Transverse colon (tissue), 4 donors: ENCODE measurements around the gene HADHB. TPM values are rescaled to one million over a fixed set of nuclear protein-coding genes. Genes with fewer than 3 reads are reported as not detected.

Experiments used
- DNase-seq: peaks from one replicate; pipeline ENCODE4 v3.0.0-alpha.2; 2019
- H3K27ac ChIP-seq, 4 donors: fragments of 200-600 bp; sonication (generic); 2 replicates each; pipeline ENCODE4 v1.5.1; 2016 to 2018; ENCODE audit warnings: inconsistent platforms in 4 of 4
- H3K27me3 ChIP-seq: fragments of 200-600 bp; sonication (generic); 2 replicates; pipeline ENCODE4 v1.5.1; 2017; ENCODE audit warnings: inconsistent platforms
- H3K36me3 ChIP-seq, 4 donors: fragments of 200-600 bp; sonication (generic); 2 replicates each; pipeline ENCODE4 v1.5.1; 2017 to 2019; ENCODE audit warnings: inconsistent platforms in 4 of 4
- H3K4me1 ChIP-seq, 4 donors: fragments of 200-600 bp; sonication (generic); 2 replicates each; pipeline ENCODE4 v1.5.1; 2017 to 2020; ENCODE audit warnings: inconsistent platforms in 4 of 4
- H3K4me3 ChIP-seq, 4 donors: fragments of 200-600 bp; sonication (generic); 1 replicate in 1 of 4; 2 replicates in 3 of 4; pipeline versions ENCODE4 v1.5.1 to v1.6.1; 2017 to 2019; ENCODE audit warnings: inconsistent platforms in 4 of 4
- H3K9me3 ChIP-seq, 2 donors: fragments of 200-600 bp; sonication (generic); 2 replicates each; pipeline ENCODE4 v1.5.1; 2017 to 2019; ENCODE audit warnings: inconsistent platforms in 2 of 2
- CTCF ChIP-seq, 5 experiments: fragments of 200-600 bp in 3 of 5; fragments of 450-650 bp in 2 of 5; sonication (generic) in 3 of 5; IDR thresholded peaks; 1 replicate in 2 of 5; 2 replicates in 3 of 5; pipeline ENCODE4 v1.5.1; 2016 to 2017; ENCODE audit warnings: antibody characterized with exemption in 5 of 5, inconsistent platforms in 3 of 5, mild to moderate bottlenecking in 2 of 5, moderate library complexity in 1 of 5
- EP300 ChIP-seq: sonication (generic); formaldehyde crosslinking; IDR thresholded peaks from one replicate; pipeline ENCODE4 v1.6.1; 2017; ENCODE audit warnings: antibody characterized with exemption, low read depth
- POLR2A ChIP-seq: fragments of 450-650 bp; IDR thresholded peaks from one replicate; pipeline ENCODE4 v1.6.1; 2016; ENCODE audit warnings: antibody characterized with exemption, mild to moderate bottlenecking, moderate library complexity
- POLR2AphosphoS5 ChIP-seq, 3 donors: sonication (generic); formaldehyde crosslinking; IDR thresholded peaks; one replicate each; pipeline ENCODE4 v1.6.1; 2016; ENCODE audit warnings: antibody characterized with exemption in 3 of 3
- WGBS, 2 donors: methylation state at CpG; one replicate each; pipeline ENCODE4 v1.1.5; 2018; ENCODE audit warnings: low coverage in 1 of 2; 5-methylcytosine and 5-hydroxymethylcytosine counted together
- in situ Hi-C, 4 donors: fragments of 200-750 bp; cut with MboI; loops; one replicate each; pipeline versions ENCODE4 v1.15.0 to v1.15.1; 2017; ENCODE audit warnings: low sequenced_read_pairs in 3 of 4, low pct_ligation_motif_present in 1 of 4, low pct_unique_long_range_greater_than_20kb in 1 of 4
- intact Hi-C: fragments of 100-400 bp; cut with DNase I; formaldehyde crosslinking; loops from one replicate; pipeline ENCODE4 v1.15.1; 2023; ENCODE audit warnings: low total_unique reads
- total RNA-seq, 4 donors: library from RNA; depleted of rRNA; stranded (reverse); fragments of >200 nt; gene quantifications; one replicate each; pipeline ENCODE4 v1.1.0, GENCODE V29; 2016

The HADHB gene
- total RNA-seq, 4 donors from 2014 or later, result 53.1 to 182 (median 133) TPM

DNA sequence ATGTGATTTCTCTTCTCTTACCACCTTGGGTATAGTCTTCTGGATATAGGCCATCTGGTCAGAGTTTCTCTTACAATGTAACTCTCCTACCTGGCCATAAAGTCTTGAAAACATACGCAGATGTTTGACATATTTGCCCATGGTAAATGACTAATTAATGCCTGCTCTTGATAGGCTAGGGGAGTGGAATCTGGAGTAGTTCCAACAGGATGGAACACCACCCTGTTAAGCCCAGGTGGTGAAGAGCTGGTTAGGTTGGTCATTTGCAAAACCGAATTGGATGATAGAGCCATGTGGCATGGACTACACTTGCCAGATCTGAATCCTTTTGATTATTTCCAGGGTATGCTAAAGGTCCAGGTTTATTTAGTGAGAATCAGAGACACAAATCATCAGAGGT, 36.5 kb downstream of the HADHB start:
- peaks cover 0 to 86% (median 28%) of the 10 kb centered on the region in 4 donors for H3K36me3 ChIP-seq
- WGBS, 2 donors, result 63 to 67% methylated on average over 2 of the region's 2 CpGs
- H3K27ac ChIP-seq, result no peak overlapping the region
- no peak overlapping the region for H3K4me3 ChIP-seq
- intact Hi-C loops (no loop called here), in situ Hi-C loops (no loop called here)
- TF ChIP-seq CTCF (IDR thresholded peaks at IDR 0.05) (no peak), POLR2AphosphoS5 (IDR thresholded peaks at IDR 0.05) (no peak), EP300 (no peak), POLR2A (no peak)
- DNase-seq, result no peak
- no peaks in the 10 kb centered on the region for H3K27me3 ChIP-seq
- no peaks in the 10 kb centered on the region for H3K9me3 ChIP-seq
- no peaks in the 10 kb centered on the region for H3K4me1 ChIP-seq

DNA sequence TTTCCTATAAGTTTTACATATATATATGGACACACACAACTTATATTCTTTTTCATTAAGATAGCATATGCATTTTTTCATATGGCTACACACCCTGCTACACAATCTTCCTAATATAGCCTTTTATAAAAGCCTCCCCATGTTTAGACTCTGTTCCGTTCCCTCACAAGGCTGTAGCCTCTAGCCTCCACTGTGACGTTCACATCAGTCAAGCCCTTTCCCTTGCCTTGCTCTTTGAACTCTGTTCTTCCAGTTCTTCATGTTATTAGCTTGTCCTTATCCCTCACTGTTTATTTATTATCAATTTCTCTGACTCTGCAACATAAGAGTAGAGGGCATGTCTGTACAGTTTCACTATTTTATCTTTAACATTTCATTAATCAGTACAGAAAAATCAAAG, 38.9 kb downstream of the HADHB start:
- H3K27ac ChIP-seq, result no peak overlapping the region
- H3K36me3 ChIP-seq, result peaks cover 0 to 80% (median 27%) of the 10 kb centered on the region in 4 donors

DNA sequence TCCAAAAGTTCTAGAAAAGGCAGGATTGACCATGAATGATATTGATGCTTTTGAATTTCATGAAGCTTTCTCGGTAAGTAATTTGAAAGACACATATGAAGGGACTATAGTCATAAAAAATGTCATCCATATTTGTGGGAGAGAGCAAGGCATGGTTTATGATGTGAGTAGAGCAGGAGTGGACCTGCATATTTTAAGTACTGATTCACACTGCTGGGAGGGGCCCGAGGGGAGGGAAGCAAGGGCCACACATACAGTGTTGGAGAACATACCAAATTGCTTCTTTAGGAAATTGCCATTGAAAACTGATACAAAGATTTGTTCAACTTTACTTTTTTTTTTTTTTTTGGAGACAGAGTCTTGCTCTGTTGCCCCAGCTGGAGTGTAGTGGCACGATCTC, 39.4 kb downstream of the HADHB start:
- Histone ChIP-seq H3K4me1 (no peaks in the 10 kb centered on the region), H3K4me3 (no peak overlapping the region), H3K36me3 (peaks cover 0 to 77% (median 27%) of the 10 kb centered on the region in 4 donors), H3K27me3 (no peaks in the 10 kb centered on the region), H3K9me3 (no peaks in the 10 kb centered on the region), H3K27ac (no peak overlapping the region)
- in situ Hi-C loops, result no loop called here
- no peak for DNase-seq
- intact Hi-C loops, result no loop called here
- TF ChIP-seq EP300, result no peak
- no peak for TF ChIP-seq POLR2A
- no peak for TF ChIP-seq CTCF (IDR thresholded peaks at IDR 0.05)
- no peak for TF ChIP-seq POLR2AphosphoS5 (IDR thresholded peaks at IDR 0.05)
- 95 to 97% methylated on average over 3 of the region's 3 CpGs for WGBS, 2 donors

More for the DNA sequence above, 38.9 kb downstream of the HADHB start:
- H3K4me1 ChIP-seq, result no peaks in the 10 kb centered on the region
- in situ Hi-C loops (no loop called here), intact Hi-C loops (no loop called here)
- 88 to 92% methylated on average over 2 of the region's 2 CpGs for WGBS, 2 donors
- TF ChIP-seq POLR2A (no peak), POLR2AphosphoS5 (IDR thresholded peaks at IDR 0.05) (no peak), CTCF (IDR thresholded peaks at IDR 0.05) (no peak), EP300 (no peak)
- DNase-seq, result no peak
- no peaks in the 10 kb centered on the region for H3K27me3 ChIP-seq
- H3K4me3 ChIP-seq, result no peak overlapping the region
- H3K9me3 ChIP-seq, result no peaks in the 10 kb centered on the region

DNA sequence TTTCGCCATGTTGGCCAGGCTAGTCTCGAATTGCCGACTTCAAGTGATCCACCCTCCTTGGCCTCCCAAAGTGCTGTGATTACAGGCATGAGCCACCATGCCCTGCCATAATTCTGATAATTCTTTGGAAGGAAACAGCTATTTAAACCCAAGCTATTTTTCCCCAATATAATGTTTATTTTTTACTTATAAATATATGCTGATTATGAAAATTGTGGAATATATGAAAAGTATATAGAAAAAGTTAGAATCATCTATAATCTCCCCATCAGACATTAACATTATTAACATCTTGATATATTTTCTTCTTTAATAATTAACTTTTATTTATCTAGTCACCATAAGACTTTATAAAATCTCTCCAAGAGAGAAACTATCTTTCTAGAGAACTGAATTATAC, 41.2 kb downstream of the HADHB start:
- DNase-seq, result no peak
- in situ Hi-C loops (no loop called here), intact Hi-C loops (no loop called here)
- Histone ChIP-seq H3K27me3 (no peaks in the 10 kb centered on the region), H3K36me3 (peaks cover 0 to 66% (median 28%) of the 10 kb centered on the region in 4 donors), H3K4me3 (no peak overlapping the region), H3K9me3 (no peaks in the 10 kb centered on the region), H3K4me1 (no peaks in the 10 kb centered on the region), H3K27ac (no peak overlapping the region)
- 95 to 96% methylated on average over 3 of the region's 3 CpGs for WGBS, 2 donors
- no peak for TF ChIP-seq POLR2A

GRCh38 chr2:26290001-26290400, 45.3 kb downstream of the HADHB start:
- Histone ChIP-seq H3K4me3 (no peak overlapping the region), H3K27ac (no peak overlapping the region), H3K36me3 (peaks cover 0 to 31% (median 14%) of the 10 kb centered on the region in 4 donors), H3K4me1 (no peaks in the 10 kb centered on the region), H3K27me3 (no peaks in the 10 kb centered on the region), H3K9me3 (no peaks in the 10 kb centered on the region)
- no peak for DNase-seq
- in situ Hi-C loops (no loop called here), intact Hi-C loops (no loop called here)
- 79 to 86% methylated on average over 1 of the region's 1 CpG for WGBS, 2 donors
- TF ChIP-seq POLR2AphosphoS5 (IDR thresholded peaks at IDR 0.05), result no peak
- TF ChIP-seq CTCF (IDR thresholded peaks at IDR 0.05), result no peak
- no peak for TF ChIP-seq EP300
- no peak for TF ChIP-seq POLR2A
